ENCODE data around the gene PTPRD. TPM values are rescaled to one million over a fixed set of nuclear protein-coding genes. Genes with fewer than 3 reads are reported as not detected.

PTPRD gene
- total and polyA plus RNA-seq, 2 experiments from 2014 or later, result 11.5 to 58.0 TPM

DNA sequence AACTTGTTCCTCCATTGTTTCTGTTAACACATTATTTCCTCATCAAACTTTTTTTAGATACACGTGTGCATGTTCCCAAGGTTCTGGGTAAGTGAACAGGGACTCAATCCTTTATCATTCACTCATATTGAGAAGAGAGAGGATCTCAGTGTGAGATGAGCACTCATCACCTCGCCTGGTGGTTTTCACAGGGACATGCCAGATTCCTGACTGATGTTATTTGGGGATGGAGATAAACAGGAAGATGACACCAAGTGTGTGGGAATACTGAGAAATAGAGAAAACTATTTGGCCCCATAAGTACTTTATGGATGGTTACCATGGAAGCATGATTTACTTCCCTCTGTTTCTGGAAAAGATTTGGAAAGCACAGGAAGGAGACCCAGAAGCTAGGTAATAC is 2279.9 kb downstream of the PTPRD start:
- Mint-ChIP-seq H3K27me3 (ENCODE audit: insufficient read depth, low read depth, poor library complexity) (no peaks in the 10 kb centered on the region), H3K27ac (no peak overlapping the region), H3K4me1 (no peaks in the 10 kb centered on the region; the same call in 1 of the 3 replicates), H3K9me3 (no peaks in the 10 kb centered on the region), H3K4me3 (no peak overlapping the region), H3K36me3 (ENCODE audit: low read depth) (peaks cover 10% of the 10 kb centered on the region; the same call in 2 of the 3 replicates)
- no peak for DNase-seq (ENCODE audit: low spot score)
- H3K27me3 ChIP-seq (ENCODE audit: insufficient read depth), result no peaks in the 10 kb centered on the region
- H3K4me2 ChIP-seq, result no peak overlapping the region
- no peak overlapping the region for H3K4me3 ChIP-seq
- TF ChIP-seq ZNF331 (CRISPR knock-in tag; IDR thresholded peaks at IDR 0.05; ENCODE audit: low read depth), result no peak
- TF ChIP-seq POLR2AphosphoS5 (IDR thresholded peaks at IDR 0.05; ENCODE audit: low read depth), result no peak
- no peak for ATAC-seq
- no peaks in the 10 kb centered on the region for H3K4me1 ChIP-seq (ENCODE audit: insufficient read depth)
- H3K79me2 ChIP-seq (replicated peaks; ENCODE audit: insufficient read depth), result no peaks in the 10 kb centered on the region
- no peaks in the 10 kb centered on the region for H4K20me1 ChIP-seq (replicated peaks; ENCODE audit: insufficient read depth)
- H3K9me2 ChIP-seq (ENCODE audit: insufficient read depth), result 0 out of 2 replicates have a peak, but pooled peaks cover 6% of the 10 kb centered on the region
- H2AFZ ChIP-seq, result no peak overlapping the region
- H3F3A ChIP-seq (replicated peaks; ENCODE audit: low read depth), result no peaks in the 10 kb centered on the region
- no peaks in the 10 kb centered on the region for H3K36me3 ChIP-seq (ENCODE audit: insufficient read depth)
- H3K27ac ChIP-seq (ENCODE audit: low read depth), result no peak overlapping the region

DNA sequence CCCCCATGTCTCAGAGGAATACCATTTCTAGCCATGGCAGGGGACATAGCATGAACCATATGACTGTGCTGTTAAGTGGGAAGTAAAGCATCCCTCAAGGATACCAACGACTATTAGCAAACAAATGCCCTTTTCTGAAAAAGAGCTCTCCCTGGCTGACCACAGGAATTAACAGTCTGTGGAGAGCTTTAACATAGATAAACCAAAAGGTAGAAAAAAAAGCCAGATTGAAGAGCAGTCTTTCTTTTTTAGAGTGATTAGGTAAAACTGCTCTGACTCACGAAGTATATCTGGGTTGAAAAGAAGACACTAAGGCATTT is 2280.5 kb downstream of the PTPRD start:
- H3K27ac ChIP-seq (ENCODE audit: low read depth), result no peak overlapping the region
- Mint-ChIP-seq H3K27ac (no peak overlapping the region), H3K4me3 (no peak overlapping the region)

More for the DNA sequence above, 2280.5 kb downstream of the PTPRD start:
- Histone ChIP-seq H2AFZ (no peak overlapping the region), H3K79me2 (replicated peaks; ENCODE audit: insufficient read depth) (no peaks in the 10 kb centered on the region), H3F3A (replicated peaks; ENCODE audit: low read depth) (no peaks in the 10 kb centered on the region), H3K4me2 (no peak overlapping the region), H3K36me3 (ENCODE audit: insufficient read depth) (no peaks in the 10 kb centered on the region), H3K27me3 (ENCODE audit: insufficient read depth) (no peaks in the 10 kb centered on the region), H3K4me3 (no peak overlapping the region), H3K9me2 (ENCODE audit: insufficient read depth) (0 out of 2 replicates have a peak, but pooled peaks cover 6% of the 10 kb centered on the region), H4K20me1 (replicated peaks; ENCODE audit: insufficient read depth) (no peaks in the 10 kb centered on the region), H3K4me1 (ENCODE audit: insufficient read depth) (no peaks in the 10 kb centered on the region)
- Mint-ChIP-seq H3K4me1 (no peaks in the 10 kb centered on the region; the same call in 1 of the 3 replicates), H3K9me3 (no peaks in the 10 kb centered on the region), H3K36me3 (ENCODE audit: low read depth) (peaks cover 10% of the 10 kb centered on the region; the same call in 2 of the 3 replicates), H3K27me3 (ENCODE audit: insufficient read depth, low read depth, poor library complexity) (no peaks in the 10 kb centered on the region)
- ATAC-seq, result no peak
- TF ChIP-seq, protein P1, sequence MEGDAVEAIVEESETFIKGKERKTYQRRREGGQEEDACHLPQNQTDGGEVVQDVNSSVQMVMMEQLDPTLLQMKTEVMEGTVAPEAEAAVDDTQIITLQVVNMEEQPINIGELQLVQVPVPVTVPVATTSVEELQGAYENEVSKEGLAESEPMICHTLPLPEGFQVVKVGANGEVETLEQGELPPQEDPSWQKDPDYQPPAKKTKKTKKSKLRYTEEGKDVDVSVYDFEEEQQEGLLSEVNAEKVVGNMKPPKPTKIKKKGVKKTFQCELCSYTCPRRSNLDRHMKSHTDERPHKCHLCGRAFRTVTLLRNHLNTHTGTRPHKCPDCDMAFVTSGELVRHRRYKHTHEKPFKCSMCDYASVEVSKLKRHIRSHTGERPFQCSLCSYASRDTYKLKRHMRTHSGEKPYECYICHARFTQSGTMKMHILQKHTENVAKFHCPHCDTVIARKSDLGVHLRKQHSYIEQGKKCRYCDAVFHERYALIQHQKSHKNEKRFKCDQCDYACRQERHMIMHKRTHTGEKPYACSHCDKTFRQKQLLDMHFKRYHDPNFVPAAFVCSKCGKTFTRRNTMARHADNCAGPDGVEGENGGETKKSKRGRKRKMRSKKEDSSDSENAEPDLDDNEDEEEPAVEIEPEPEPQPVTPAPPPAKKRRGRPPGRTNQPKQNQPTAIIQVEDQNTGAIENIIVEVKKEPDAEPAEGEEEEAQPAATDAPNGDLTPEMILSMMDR (conservative IDR thresholded peaks at IDR 0.05; ENCODE audit: low read depth in 2 of 2), result no peak
- TF ChIP-seq EZH2phosphoT487 (IDR thresholded peaks at IDR 0.05; ENCODE audit: unreplicated experiment) (no peak), POLR2AphosphoS5 (IDR thresholded peaks at IDR 0.05; ENCODE audit: low read depth) (no peak), ZNF114 (CRISPR knock-in tag; IDR thresholded peaks at IDR 0.05) (no peak), CREB1 (CRISPR knock-in tag; IDR thresholded peaks at IDR 0.05; ENCODE audit: low read depth) (no peak), STAT1 (IDR thresholded peaks at IDR 0.05; ENCODE audit: unreplicated experiment) (no peak), EZH2 (IDR thresholded peaks at IDR 0.05; ENCODE audit: low read depth, unreplicated experiment) (no peak)
- TF ChIP-seq, protein P2, sequence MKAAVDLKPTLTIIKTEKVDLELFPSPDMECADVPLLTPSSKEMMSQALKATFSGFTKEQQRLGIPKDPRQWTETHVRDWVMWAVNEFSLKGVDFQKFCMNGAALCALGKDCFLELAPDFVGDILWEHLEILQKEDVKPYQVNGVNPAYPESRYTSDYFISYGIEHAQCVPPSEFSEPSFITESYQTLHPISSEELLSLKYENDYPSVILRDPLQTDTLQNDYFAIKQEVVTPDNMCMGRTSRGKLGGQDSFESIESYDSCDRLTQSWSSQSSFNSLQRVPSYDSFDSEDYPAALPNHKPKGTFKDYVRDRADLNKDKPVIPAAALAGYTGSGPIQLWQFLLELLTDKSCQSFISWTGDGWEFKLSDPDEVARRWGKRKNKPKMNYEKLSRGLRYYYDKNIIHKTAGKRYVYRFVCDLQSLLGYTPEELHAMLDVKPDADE (IDR thresholded peaks at IDR 0.05), result no peak
- TF ChIP-seq, protein P3, sequence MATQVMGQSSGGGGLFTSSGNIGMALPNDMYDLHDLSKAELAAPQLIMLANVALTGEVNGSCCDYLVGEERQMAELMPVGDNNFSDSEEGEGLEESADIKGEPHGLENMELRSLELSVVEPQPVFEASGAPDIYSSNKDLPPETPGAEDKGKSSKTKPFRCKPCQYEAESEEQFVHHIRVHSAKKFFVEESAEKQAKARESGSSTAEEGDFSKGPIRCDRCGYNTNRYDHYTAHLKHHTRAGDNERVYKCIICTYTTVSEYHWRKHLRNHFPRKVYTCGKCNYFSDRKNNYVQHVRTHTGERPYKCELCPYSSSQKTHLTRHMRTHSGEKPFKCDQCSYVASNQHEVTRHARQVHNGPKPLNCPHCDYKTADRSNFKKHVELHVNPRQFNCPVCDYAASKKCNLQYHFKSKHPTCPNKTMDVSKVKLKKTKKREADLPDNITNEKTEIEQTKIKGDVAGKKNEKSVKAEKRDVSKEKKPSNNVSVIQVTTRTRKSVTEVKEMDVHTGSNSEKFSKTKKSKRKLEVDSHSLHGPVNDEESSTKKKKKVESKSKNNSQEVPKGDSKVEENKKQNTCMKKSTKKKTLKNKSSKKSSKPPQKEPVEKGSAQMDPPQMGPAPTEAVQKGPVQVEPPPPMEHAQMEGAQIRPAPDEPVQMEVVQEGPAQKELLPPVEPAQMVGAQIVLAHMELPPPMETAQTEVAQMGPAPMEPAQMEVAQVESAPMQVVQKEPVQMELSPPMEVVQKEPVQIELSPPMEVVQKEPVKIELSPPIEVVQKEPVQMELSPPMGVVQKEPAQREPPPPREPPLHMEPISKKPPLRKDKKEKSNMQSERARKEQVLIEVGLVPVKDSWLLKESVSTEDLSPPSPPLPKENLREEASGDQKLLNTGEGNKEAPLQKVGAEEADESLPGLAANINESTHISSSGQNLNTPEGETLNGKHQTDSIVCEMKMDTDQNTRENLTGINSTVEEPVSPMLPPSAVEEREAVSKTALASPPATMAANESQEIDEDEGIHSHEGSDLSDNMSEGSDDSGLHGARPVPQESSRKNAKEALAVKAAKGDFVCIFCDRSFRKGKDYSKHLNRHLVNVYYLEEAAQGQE (IDR thresholded peaks at IDR 0.05; ENCODE audit: unreplicated experiment), result no peak
- no peak for DNase-seq (ENCODE audit: low spot score)
